RPMI7951 (cell line): Measurements from ENCODE around the gene CGREF1. TPM values are rescaled to one million over a fixed set of nuclear protein-coding genes. Genes with fewer than 3 reads are reported as not detected.
"Not testable (repeated sequence)": the region's sequence is repeated elsewhere in the genome, so short reads cannot be mapped to it uniquely, and the experiment has no call there.

Experiments used
- DNase-seq: peaks from one replicate; pipeline ENCODE4 v3.0.0-alpha.2; 2012; ENCODE audit warnings: low read depth
- total RNA-seq: library from RNA; depleted of rRNA; stranded (reverse); fragments of >200 nt; shearing (Covaris generic); gene quantifications from 2 replicates; pipeline ENCODE4 v1.2.3, GENCODE V29; 2014

CGREF1 gene
- total RNA-seq, 1 experiment from 2014 or later = 5.3 TPM

GRCh38 chr2:27111392-27112078 lies 7.4 kb downstream of the CGREF1 start:
- DNase-seq = not testable (repeated sequence)

DNA sequence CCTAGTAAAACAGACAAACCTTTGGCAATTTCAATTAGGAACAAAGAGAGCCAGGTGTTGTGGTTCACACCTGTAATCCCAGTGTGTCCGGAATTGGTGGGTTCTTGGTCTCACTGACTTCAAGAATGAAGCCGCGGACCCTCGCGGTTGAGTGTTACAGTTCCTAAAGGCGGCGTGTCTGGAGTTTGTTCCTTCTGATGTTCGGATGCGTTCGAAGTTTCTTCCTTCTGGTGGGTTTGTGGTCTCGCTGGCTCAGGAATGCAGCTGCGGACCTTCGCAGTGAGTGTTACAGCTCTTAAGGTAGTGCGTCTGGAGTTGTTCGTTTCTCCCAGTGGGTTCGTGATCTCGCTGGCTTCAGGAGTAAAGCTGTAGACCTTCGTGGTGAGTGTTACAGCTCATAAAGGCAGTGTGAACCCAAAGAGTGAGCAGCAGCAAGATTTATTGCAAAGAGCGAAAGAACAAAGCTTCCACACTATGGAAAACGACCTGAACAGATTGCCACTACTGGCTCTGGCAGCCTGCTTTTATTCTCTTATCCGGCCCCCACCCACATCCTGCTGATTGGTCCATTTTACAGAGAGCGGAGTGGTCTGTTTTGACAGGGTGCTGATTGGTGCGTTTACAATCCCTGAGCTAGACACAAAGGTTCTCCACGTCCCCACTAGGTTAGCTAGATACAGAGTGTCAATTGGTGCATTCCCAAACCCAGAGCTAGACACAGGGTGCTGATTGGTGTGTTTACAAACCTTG lies 8.2 kb downstream of the CGREF1 start:
- DNase-seq = not testable (repeated sequence)

- no peak for DNase-seq
Observed at GRCh38 chr2:27109083-27109482, 9.8 kb downstream of the CGREF1 start.

- DNase-seq = no peak
Observed at GRCh38 chr2:27108221-27108620, 10.7 kb downstream of the CGREF1 start.

DNA sequence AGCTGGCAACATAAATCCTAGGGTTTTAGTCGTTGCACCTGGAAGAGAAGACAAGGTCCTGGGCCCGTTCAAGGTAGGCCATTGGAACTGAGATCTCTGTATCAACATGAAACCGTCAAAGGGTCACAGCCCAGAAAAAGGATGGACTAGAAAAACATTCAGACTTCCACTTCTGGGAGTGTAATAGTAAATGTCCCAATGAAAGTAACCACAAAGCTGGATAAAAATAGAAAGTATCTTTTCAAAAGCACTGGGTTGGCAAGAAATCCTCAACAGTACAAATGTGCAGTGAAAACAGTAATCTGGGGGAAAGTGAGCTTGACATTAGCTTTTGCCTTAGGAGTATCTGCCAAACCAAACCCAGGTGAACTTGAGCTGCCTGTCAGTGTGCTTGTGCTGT lies 12.9 kb downstream of the CGREF1 start:
- DNase-seq = no peak

GRCh38 chr2:27102329-27102728 lies 16.6 kb downstream of the CGREF1 start:
- no peak for DNase-seq

DNA sequence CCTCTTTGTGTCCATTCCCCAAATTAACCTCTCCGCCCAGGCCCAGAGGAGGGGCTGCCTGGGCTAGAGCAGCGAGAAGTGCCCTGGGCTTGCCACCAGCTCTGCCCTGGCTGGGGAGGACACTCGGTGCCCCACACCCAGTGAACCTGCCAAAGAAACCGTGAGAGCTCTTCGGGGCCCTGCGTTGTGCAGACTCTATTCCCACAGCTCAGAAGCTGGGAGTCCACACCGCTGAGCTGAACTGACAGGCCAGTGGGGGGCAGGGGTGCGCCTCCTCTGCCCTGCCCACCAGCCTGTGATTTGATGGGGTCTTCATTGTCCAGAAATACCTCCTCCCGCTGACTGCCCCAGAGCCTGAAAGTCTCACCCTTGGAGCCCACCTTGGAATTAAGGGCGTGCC lies 18.9 kb downstream of the CGREF1 start:
- DNase-seq = no peak

- DNase-seq = no peak
Observed at GRCh38 chr2:27099334-27099955, 19.5 kb downstream of the CGREF1 start.

- DNase-seq = no peak
Observed at GRCh38 chr2:27097341-27097740, 21.6 kb downstream of the CGREF1 start.

DNA sequence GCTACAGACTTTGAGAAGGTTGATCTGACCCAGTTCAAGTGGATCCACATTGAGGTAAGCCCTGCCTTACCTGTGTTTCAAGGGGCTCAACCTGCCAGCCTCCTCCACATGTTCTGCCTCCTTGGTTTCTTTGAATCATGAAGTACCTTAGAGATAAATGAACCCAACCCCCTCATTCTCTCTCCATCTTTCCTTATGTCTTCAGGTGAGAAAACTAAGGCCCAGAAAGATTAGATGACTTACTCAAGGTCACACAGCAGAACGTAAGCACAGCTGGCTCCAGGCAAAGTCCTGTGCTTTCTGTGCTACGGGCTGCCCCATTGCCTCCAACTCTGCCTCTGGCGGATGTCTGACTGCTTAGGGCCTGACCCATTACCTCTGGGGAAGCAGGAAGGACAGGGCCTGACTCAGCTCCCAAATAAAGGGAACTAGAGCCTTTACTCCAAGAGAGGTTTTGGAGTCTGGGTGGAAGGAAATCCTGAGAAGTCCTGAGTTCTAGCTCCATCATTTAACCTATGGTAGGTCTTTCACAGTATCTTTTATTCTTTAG lies 22.1 kb downstream of the CGREF1 start:
- no peak for DNase-seq

DNA sequence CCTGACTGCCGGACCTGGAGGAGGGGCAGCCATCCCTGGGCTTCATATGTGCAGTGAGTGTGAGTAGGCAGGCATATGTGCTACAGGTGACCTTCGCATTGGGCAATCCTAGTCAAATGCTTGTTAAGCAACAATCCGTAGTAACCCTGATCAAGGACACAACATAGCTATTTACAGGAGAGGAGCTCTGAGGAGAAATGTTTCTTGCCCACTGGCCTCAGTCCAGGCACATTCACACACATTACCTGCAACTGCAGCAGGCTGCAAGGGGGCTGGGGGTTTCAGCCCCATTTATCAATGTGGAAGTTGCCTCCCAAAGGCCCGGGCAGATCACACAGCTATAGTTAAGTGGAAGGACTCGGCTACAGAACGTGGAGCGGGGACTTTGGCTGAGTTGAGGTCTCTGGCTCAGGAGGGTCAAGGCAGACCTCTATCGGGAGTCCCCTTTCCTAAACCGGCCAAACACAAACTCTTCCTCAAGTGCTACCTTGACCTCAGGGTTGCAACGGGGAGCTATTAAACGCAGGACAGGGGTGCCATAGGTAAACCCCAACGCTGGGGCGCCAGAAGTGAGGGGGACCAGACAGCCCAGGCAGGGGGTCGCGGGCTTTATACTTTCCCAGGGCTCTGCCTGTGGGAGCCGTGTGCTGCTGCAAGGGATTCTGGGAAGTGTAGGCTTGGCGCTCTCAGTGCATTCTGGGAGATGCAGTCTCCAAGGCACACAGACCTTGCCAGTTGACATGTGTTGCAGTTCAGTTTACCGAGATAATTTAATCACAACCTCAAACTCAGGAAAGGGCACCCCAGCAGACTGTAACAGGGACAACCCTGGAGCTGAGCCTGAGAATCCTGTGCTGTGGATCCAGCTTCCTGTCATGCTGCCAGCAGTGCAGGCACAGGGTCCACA lies 22.9 kb downstream of the CGREF1 start:
- peak; percentile 66 for DNase-seq

GRCh38 chr2:27095427-27095744 lies 23.5 kb downstream of the CGREF1 start:
- DNase-seq = no peak

GRCh38 chr2:27094353-27094984 lies 24.5 kb downstream of the CGREF1 start:
- DNase-seq = no peak

DNA sequence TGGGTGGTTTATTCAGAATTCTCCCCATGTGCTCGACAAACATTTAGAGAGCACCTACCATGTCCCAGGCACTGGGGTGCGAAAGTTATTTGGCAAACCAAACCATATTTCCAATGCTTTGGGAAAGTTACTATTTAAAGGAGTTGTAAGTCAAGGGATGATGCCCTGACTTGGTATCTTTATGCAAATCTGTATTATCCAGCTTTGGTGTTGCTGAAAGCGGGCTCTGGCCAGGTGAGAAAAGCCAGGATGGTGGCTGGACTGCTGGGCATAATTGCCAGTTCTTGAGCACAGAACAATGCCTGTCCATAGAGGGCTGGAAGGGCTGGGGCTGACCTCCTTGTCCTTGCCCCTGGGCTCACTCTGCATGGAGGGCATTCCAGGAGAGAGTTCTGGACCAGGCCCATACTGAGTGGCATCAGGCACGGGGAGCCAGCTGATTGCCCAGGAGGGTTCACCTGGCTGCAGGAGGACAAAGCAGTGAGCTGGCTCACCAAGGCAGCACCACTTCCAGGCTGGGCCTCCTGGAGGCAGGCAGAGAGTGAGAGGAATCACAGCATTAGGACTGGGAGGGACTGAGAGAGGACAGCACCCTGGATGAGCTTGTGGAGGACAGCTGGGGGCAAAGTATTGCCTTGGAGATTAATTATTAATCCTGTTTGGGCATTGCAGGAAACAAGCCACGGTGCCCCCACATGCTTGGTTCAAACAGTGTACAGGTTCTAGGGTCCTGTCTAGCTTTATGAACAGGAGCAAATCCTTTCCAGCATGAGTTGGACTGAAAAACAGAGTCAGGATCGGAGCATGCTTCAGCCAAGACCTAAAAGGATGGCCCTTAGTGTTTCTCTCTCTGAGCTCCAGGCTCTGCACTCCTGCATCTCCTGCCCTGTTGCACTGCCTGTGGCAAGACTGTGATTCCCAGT lies 25.2 kb downstream of the CGREF1 start:
- DNase-seq = no peak

DNA sequence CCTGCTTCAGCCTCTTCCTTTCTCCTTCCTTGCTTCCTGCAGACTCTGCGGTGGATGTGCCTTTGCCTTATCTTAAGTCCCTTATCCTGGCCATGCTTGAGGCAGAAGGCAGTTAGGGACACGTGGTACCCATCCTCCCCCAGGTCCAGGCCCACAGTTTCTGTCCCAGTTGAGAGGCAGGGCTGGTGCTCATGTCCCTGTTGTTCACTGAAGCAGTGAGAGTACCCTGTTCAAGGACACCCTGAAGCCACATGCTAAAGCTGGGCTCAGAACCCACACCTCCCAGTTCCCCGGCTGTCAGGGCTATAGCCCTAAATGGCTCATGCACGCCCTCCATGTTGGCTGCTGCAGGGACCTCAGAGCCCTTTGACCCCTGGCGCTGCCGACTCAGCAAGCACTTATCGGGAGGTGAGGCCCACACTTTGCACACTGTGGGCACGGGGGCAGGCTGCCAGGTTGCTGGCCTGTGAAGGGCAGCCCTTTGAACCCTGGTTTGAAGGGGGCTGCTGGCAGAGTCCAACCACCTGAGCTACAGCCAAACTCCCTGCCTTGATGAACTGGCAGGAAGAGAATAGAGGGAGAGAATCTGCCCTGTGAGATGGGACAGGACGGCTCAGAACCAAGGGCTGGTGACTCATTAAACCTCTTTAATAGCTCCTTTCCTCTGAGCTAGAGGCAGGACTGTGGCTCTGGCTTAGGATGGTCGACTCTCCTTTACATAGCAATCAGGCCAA lies 26.1 kb downstream of the CGREF1 start:
- no peak for DNase-seq

DNA sequence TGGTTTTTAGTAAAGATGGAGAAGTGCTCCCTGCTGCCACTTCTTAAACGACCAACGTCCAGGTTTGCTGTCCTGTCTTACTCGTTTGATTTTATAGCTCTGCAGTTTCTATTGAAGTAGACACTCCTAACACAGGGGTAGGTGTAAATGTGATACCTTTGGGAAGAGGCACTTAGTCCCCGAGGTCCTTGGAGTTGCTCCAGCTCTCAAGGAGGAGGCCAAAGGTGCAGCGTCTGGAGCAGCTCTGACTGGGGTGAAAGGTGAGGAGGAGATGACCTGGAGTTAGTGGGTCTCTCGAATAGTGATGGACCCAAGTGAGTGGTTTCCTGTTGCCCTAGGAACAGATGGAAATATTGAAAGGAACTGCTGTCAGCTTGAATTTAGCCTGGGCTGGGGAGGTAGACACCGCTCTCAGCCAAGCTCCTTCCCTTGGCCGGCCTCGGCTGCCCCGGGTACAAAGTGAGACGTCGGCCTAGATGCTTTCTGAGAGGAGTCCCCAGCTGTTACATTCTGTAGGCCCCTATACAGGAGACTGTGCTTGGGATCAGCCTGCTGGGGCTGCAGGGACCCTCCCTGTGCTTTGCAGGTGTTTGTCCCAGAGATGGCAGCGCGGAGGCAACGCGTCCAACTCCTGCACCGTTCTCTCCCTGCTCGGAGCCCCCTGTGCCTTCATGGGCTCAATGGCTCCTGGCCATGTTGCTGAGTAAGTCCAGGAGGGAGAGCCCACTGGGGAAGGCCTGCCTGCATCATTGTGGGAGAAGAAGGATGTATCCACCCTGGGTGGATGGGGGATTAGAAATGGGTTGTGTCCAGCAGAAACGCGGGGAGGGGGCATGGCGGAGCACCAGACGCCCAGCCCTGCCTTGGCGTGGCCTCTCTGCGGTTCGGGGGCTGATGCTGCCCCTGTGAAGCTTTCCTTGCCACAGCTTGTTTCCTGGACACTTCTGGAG lies 26.9 kb downstream of the CGREF1 start:
- DNase-seq = no peak

DNA sequence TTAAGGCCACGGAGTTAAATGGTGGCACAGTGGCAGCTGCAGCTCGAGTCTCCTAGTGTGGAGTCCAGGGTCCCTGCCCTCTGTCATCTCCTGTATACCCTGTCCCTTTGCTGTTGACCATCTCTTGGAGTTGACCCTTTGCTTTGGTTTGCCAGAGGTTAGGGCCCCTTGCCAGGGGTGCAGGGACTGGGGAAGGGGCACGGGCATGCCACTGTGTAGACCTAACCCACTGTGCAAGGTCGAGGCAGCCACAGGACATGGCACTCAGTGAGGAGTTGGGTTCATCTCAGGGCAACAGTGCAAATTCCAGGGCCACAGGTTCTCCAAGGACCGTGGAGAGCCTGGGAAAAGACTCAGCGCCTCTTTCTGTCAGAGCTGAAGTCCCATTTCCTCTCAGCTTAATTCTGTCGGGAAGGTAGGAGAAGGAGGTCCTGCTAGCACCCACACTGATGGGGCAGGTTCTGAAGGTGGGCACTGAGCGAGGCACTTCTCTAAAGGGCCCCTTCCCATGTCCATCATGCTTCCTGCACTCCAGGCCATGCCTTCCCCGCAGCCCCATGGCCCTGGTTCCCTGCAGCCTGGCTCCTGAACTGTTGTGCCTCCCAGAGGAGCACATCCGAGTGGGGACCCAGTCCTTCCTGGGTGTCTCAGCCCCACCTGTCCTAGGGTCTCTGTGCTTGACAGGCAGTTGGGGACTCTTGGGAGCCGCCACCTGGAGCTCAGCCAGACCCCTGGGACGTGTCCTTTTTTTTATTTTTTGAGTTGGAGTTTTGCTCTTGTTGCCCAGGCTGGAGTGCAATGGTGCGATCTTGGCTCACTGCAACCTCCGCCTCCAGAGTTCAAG lies 29.6 kb downstream of the CGREF1 start:
- DNase-seq = no peak
